ENCODE measurements around the gene TDRKH.

TDRKH gene

GRCh38 chr1:151835596-151835995 lies 45.3 kb upstream of the TDRKH start:
- H3K4me2 ChIP-seq (ENCODE audit: low read depth, low read length, poor library complexity, severe bottlenecking): no peak overlapping the region
- no peaks in the 10 kb centered on the region for H3K9me2 ChIP-seq (replicated peaks; ENCODE audit: low read depth, low read length)
- no peaks in the 10 kb centered on the region for H3K27me3 ChIP-seq (ENCODE audit: insufficient read depth, low read length, poor library complexity, severe bottlenecking)
- no peak overlapping the region for H3K4me3 ChIP-seq (ENCODE audit: low read length, poor library complexity, severe bottlenecking)
- H3F3A ChIP-seq (ENCODE audit: low read depth): no peaks in the 10 kb centered on the region
- no peaks in the 10 kb centered on the region for H3K9me3 ChIP-seq (ENCODE audit: insufficient read depth, low read depth, low read length)
- no peaks in the 10 kb centered on the region for H3K36me3 ChIP-seq (ENCODE audit: insufficient read depth, low read length)
- no peaks in the 10 kb centered on the region for H4K20me1 ChIP-seq (ENCODE audit: insufficient read depth, low read length, poor library complexity, severe bottlenecking)
- H2AFZ ChIP-seq (ENCODE audit: low read length): no peak overlapping the region
- no peak for TF ChIP-seq CTCF (conservative IDR thresholded peaks at IDR 0.05; ENCODE audit: low read length)
- no peak for TF ChIP-seq EZH2phosphoT487 (IDR thresholded peaks at IDR 0.05; ENCODE audit: borderline replicate concordance)
- H3K4me1 ChIP-seq (ENCODE audit: insufficient read depth, low read length, poor library complexity, severe bottlenecking): peaks cover 30% of the 10 kb centered on the region
- no peaks in the 10 kb centered on the region for H3K79me2 ChIP-seq (ENCODE audit: insufficient read depth, low read length)
- H3K9ac ChIP-seq (ENCODE audit: low read depth, low read length, poor library complexity, severe bottlenecking): no peak overlapping the region

- Histone ChIP-seq H3K4me2 (ENCODE audit: low read depth, low read length, poor library complexity, severe bottlenecking) (no peak overlapping the region), H3K9me2 (replicated peaks; ENCODE audit: low read depth, low read length) (no peaks in the 10 kb centered on the region), H3K27me3 (ENCODE audit: insufficient read depth, low read length, poor library complexity, severe bottlenecking) (no peaks in the 10 kb centered on the region), H3K4me1 (ENCODE audit: insufficient read depth, low read length, poor library complexity, severe bottlenecking) (peaks cover 44% of the 10 kb centered on the region), H3K9ac (ENCODE audit: low read depth, low read length, poor library complexity, severe bottlenecking) (no peak overlapping the region), H3K9me3 (ENCODE audit: insufficient read depth, low read depth, low read length) (no peaks in the 10 kb centered on the region), H3K4me3 (ENCODE audit: low read length, poor library complexity, severe bottlenecking) (no peak overlapping the region), H2AFZ (ENCODE audit: low read length) (no peak overlapping the region), H3K36me3 (ENCODE audit: insufficient read depth, low read length) (no peaks in the 10 kb centered on the region), H3K79me2 (ENCODE audit: insufficient read depth, low read length) (no peaks in the 10 kb centered on the region), H4K20me1 (ENCODE audit: insufficient read depth, low read length, poor library complexity, severe bottlenecking) (no peaks in the 10 kb centered on the region), H3F3A (ENCODE audit: low read depth) (peaks cover 9% of the 10 kb centered on the region; the same call in 1 of the 2 replicates)
- TF ChIP-seq EZH2phosphoT487 (IDR thresholded peaks at IDR 0.05; ENCODE audit: borderline replicate concordance): no peak
- no peak for TF ChIP-seq CTCF (conservative IDR thresholded peaks at IDR 0.05; ENCODE audit: low read length)
Observed at GRCh38 chr1:151834239-151834638, 43.9 kb upstream of the TDRKH start.

- TF ChIP-seq EZH2phosphoT487 (IDR thresholded peaks at IDR 0.05; ENCODE audit: borderline replicate concordance) (no peak), CTCF (conservative IDR thresholded peaks at IDR 0.05; ENCODE audit: low read length) (no peak)
- Histone ChIP-seq H3K9ac (ENCODE audit: low read depth, low read length, poor library complexity, severe bottlenecking) (no peak overlapping the region), H3K9me2 (replicated peaks; ENCODE audit: low read depth, low read length) (no peaks in the 10 kb centered on the region), H3K9me3 (ENCODE audit: insufficient read depth, low read depth, low read length) (no peaks in the 10 kb centered on the region), H2AFZ (ENCODE audit: low read length) (no peak overlapping the region), H3K36me3 (ENCODE audit: insufficient read depth, low read length) (no peaks in the 10 kb centered on the region), H3F3A (ENCODE audit: low read depth) (peaks cover 9% of the 10 kb centered on the region; the same call in 1 of the 2 replicates), H4K20me1 (ENCODE audit: insufficient read depth, low read length, poor library complexity, severe bottlenecking) (no peaks in the 10 kb centered on the region), H3K4me1 (ENCODE audit: insufficient read depth, low read length, poor library complexity, severe bottlenecking) (peaks cover 51% of the 10 kb centered on the region), H3K79me2 (ENCODE audit: insufficient read depth, low read length) (no peaks in the 10 kb centered on the region), H3K4me3 (ENCODE audit: low read length, poor library complexity, severe bottlenecking) (no peak overlapping the region), H3K4me2 (ENCODE audit: low read depth, low read length, poor library complexity, severe bottlenecking) (no peak overlapping the region), H3K27me3 (ENCODE audit: insufficient read depth, low read length, poor library complexity, severe bottlenecking) (no peaks in the 10 kb centered on the region)
Observed at GRCh38 chr1:151833172-151833900, 43.0 kb upstream of the TDRKH start.

All from Loucy (cell line).